ENCODE results near the gene FMN1. TPM values are rescaled to one million over a fixed set of nuclear protein-coding genes. Genes with fewer than 3 reads are reported as not detected.

FMN1 gene
- total RNA-seq, 4 donors from 2014 or later: 5.1 to 13.3 (median 9.0) TPM

- H3K27me3 ChIP-seq: no peaks in the 10 kb centered on the region
- H3K4me3 ChIP-seq: no peak overlapping the region
- WGBS, 2 donors (ENCODE audit: low coverage in 1 of 2): 31 to 38% methylated on average over 1 of the region's 1 CpG
- no peaks in the 10 kb centered on the region for H3K9me3 ChIP-seq
- no peak for TF ChIP-seq CTCF (IDR thresholded peaks at IDR 0.05)
- no peak for TF ChIP-seq EP300 (IDR thresholded peaks at IDR 0.05)
- no peak for TF ChIP-seq POLR2A (IDR thresholded peaks at IDR 0.05)
- peak; percentile 40 for TF ChIP-seq POLR2AphosphoS5 (IDR thresholded peaks at IDR 0.05)
- H3K27ac ChIP-seq: peak overlapping the region; percentile 21 to 43 (median 30)
- H3K4me1 ChIP-seq: peaks cover 3 to 38% (median 10%) of the 10 kb centered on the region in 3 donors
- no peaks in the 10 kb centered on the region for H3K36me3 ChIP-seq
- peak; percentile 79 for ATAC-seq
These were observed 235.4 kb downstream of the FMN1 start for GRCh38 chr15:32959077-32959476.

GRCh38 chr15:32957219-32957618 lies 237.3 kb downstream of the FMN1 start:
- Histone ChIP-seq H3K9me3 (no peaks in the 10 kb centered on the region), H3K27me3 (no peaks in the 10 kb centered on the region), H3K4me3 (no peak overlapping the region), H3K27ac (no peak overlapping the region), H3K4me1 (peaks cover 3 to 57% (median 10%) of the 10 kb centered on the region in 3 donors), H3K36me3 (no peaks in the 10 kb centered on the region)
- no peak for ATAC-seq
- 73 to 76% methylated on average over 4 of the region's 4 CpGs for whole genome bisulfite sequencing, 2 donors (ENCODE audit: low coverage in 1 of 2)
- TF ChIP-seq POLR2AphosphoS5 (IDR thresholded peaks at IDR 0.05) (no peak), EP300 (IDR thresholded peaks at IDR 0.05) (no peak), POLR2A (IDR thresholded peaks at IDR 0.05) (no peak), CTCF (IDR thresholded peaks at IDR 0.05) (no peak)

GRCh38 chr15:32956711-32957110 lies 237.8 kb downstream of the FMN1 start:
- WGBS, 2 donors (ENCODE audit: low coverage in 1 of 2): 40% methylated on average over 1 to 2 of the region's 2 CpGs
- Histone ChIP-seq H3K27me3 (no peaks in the 10 kb centered on the region), H3K36me3 (no peaks in the 10 kb centered on the region), H3K4me3 (no peak overlapping the region), H3K9me3 (no peaks in the 10 kb centered on the region), H3K4me1 (peaks cover 3 to 62% (median 10%) of the 10 kb centered on the region in 3 donors), H3K27ac (peak overlapping the region; percentile 34 to 60 (median 47))
- ATAC-seq: no peak
- TF ChIP-seq POLR2AphosphoS5 (IDR thresholded peaks at IDR 0.05): no peak

GRCh38 chr15:32956006-32956405 lies 238.5 kb downstream of the FMN1 start:
- Histone ChIP-seq H3K27ac (peak overlapping the region in 2 of 4 donors; percentile 53 to 60), H3K9me3 (no peaks in the 10 kb centered on the region)

GRCh38 chr15:32953533-32953910 lies 241.0 kb downstream of the FMN1 start:
- peaks cover 3 to 52% (median 8%) of the 10 kb centered on the region in 3 donors for H3K4me1 ChIP-seq
- H3K27me3 ChIP-seq: no peaks in the 10 kb centered on the region
- TF ChIP-seq POLR2A (IDR thresholded peaks at IDR 0.05) (no peak), POLR2AphosphoS5 (IDR thresholded peaks at IDR 0.05) (no peak), EP300 (IDR thresholded peaks at IDR 0.05) (no peak), CTCF (IDR thresholded peaks at IDR 0.05) (no peak)
- H3K4me3 ChIP-seq: no peak overlapping the region
- no peak overlapping the region for H3K27ac ChIP-seq
- ATAC-seq: no peak
- no peaks in the 10 kb centered on the region for H3K36me3 ChIP-seq
- no peaks in the 10 kb centered on the region for H3K9me3 ChIP-seq
- WGBS, 2 donors (ENCODE audit: low coverage in 1 of 2): 68 to 100% methylated on average over 2 to 7 of the region's 7 CpGs

More at GRCh38 chr15:32956006-32956405, 238.5 kb downstream of the FMN1 start:
- H3K4me3 ChIP-seq: no peak overlapping the region
- ATAC-seq: no peak
- no peaks in the 10 kb centered on the region for H3K27me3 ChIP-seq
- peaks cover 3 to 63% (median 10%) of the 10 kb centered on the region in 3 donors for H3K4me1 ChIP-seq
- WGBS, 2 donors (ENCODE audit: low coverage in 1 of 2): 7 to 21% methylated on average over 1 of the region's 1 CpG
- no peaks in the 10 kb centered on the region for H3K36me3 ChIP-seq
- TF ChIP-seq POLR2AphosphoS5 (IDR thresholded peaks at IDR 0.05): no peak
- peak; percentile 39 to 70 (median 64) for TF ChIP-seq CTCF (IDR thresholded peaks at IDR 0.05)
